ENCODE measurements around the gene DRG2.

DRG2 gene

DNA sequence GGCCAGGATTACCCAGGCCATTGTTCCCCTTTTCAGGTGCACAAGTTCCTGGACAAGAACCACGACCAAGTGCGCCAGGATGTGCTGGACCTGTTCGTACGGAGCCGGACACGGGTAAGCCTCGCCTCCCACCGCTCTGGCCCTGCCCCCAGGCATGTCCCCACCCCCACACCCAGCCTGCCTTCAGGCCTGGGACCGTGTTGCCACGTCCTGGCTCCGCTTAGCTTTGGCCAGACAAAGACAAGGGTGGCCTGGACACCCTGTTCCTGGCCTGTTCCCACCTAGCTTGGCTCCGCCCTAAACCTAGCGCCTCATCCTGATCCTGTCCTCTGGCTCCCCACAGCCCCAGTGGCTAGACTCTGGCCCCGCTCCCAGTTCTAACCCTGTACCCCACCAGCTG is 51.8 kb downstream of the DRG2 start:
- Histone ChIP-seq H3K4me3 (ENCODE audit: low read depth, low read length, poor library complexity, severe bottlenecking) (no peak overlapping the region), H3K79me2 (ENCODE audit: insufficient read depth, low read length) (no peaks in the 10 kb centered on the region), H3K9ac (ENCODE audit: low read length) (no peak overlapping the region), H3K36me3 (ENCODE audit: insufficient read depth, low read length) (no peaks in the 10 kb centered on the region), H3K27me3 (ENCODE audit: insufficient read depth, low read length) (peaks cover 6% of the 10 kb centered on the region; the same call in 1 of the 2 replicates), H2AFZ (ENCODE audit: low read length) (no peak overlapping the region), H3K27ac (ENCODE audit: low read depth, low read length, poor library complexity, severe bottlenecking) (no peak overlapping the region), H3K4me1 (ENCODE audit: insufficient read depth, low read length, severe bottlenecking) (no peaks in the 10 kb centered on the region), H4K20me1 (ENCODE audit: insufficient read depth, low read length) (no peaks in the 10 kb centered on the region), H3K9me2 (ENCODE audit: low read depth, low read length) (no peaks in the 10 kb centered on the region), H3K4me2 (ENCODE audit: low read length) (no peak overlapping the region), H3F3A (ENCODE audit: insufficient read depth, low read length) (no peaks in the 10 kb centered on the region), H3K9me3 (ENCODE audit: low read length) (no peaks in the 10 kb centered on the region)
- TF ChIP-seq, protein P1, sequence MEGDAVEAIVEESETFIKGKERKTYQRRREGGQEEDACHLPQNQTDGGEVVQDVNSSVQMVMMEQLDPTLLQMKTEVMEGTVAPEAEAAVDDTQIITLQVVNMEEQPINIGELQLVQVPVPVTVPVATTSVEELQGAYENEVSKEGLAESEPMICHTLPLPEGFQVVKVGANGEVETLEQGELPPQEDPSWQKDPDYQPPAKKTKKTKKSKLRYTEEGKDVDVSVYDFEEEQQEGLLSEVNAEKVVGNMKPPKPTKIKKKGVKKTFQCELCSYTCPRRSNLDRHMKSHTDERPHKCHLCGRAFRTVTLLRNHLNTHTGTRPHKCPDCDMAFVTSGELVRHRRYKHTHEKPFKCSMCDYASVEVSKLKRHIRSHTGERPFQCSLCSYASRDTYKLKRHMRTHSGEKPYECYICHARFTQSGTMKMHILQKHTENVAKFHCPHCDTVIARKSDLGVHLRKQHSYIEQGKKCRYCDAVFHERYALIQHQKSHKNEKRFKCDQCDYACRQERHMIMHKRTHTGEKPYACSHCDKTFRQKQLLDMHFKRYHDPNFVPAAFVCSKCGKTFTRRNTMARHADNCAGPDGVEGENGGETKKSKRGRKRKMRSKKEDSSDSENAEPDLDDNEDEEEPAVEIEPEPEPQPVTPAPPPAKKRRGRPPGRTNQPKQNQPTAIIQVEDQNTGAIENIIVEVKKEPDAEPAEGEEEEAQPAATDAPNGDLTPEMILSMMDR (IDR thresholded peaks at IDR 0.05; ENCODE audit: low read length), result no peak
- TF ChIP-seq EZH2 (IDR thresholded peaks at IDR 0.05; ENCODE audit: borderline replicate concordance, low read length), result no peak

DNA sequence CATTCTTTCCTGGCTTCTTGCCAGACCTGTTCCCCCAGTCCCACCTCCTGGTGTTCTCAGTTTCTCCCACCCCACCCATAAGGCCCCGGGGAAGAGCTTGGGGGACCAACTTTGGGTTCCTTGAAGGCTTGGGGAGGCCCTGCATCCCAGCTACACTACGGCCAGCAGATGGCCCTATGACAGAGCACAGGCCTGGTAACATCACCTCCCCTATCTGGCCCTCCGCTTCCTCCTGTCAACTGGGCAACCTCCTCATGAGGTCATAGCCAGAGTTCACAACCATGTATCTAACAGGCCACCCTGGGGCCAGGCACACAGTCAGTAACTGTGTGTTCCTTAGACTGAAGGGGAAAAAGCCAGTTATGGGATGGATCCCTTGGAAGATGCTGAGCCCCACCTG is 52.2 kb downstream of the DRG2 start:
- H3F3A ChIP-seq (ENCODE audit: insufficient read depth, low read length), result no peaks in the 10 kb centered on the region
- no peak overlapping the region for H3K9ac ChIP-seq (ENCODE audit: low read length)
- no peaks in the 10 kb centered on the region for H3K79me2 ChIP-seq (ENCODE audit: insufficient read depth, low read length)
- TF ChIP-seq, protein P1 (IDR thresholded peaks at IDR 0.05; ENCODE audit: low read length), result peak; percentile 39
- TF ChIP-seq EZH2 (IDR thresholded peaks at IDR 0.05; ENCODE audit: borderline replicate concordance, low read length), result no peak
- H3K27ac ChIP-seq (ENCODE audit: low read depth, low read length, poor library complexity, severe bottlenecking), result no peak overlapping the region
- H3K9me3 ChIP-seq (ENCODE audit: low read length), result no peaks in the 10 kb centered on the region
- H3K4me2 ChIP-seq (ENCODE audit: low read length), result no peak overlapping the region
- no peaks in the 10 kb centered on the region for H4K20me1 ChIP-seq (ENCODE audit: insufficient read depth, low read length)
- no peaks in the 10 kb centered on the region for H3K36me3 ChIP-seq (ENCODE audit: insufficient read depth, low read length)
- H3K9me2 ChIP-seq (ENCODE audit: low read depth, low read length), result no peaks in the 10 kb centered on the region
- no peak overlapping the region for H2AFZ ChIP-seq (ENCODE audit: low read length)
- no peak overlapping the region for H3K4me3 ChIP-seq (ENCODE audit: low read depth, low read length, poor library complexity, severe bottlenecking)
- no peaks in the 10 kb centered on the region for H3K4me1 ChIP-seq (ENCODE audit: insufficient read depth, low read length, severe bottlenecking)
- H3K27me3 ChIP-seq (ENCODE audit: insufficient read depth, low read length), result peaks cover 6% of the 10 kb centered on the region; the same call in 1 of the 2 replicates

DNA sequence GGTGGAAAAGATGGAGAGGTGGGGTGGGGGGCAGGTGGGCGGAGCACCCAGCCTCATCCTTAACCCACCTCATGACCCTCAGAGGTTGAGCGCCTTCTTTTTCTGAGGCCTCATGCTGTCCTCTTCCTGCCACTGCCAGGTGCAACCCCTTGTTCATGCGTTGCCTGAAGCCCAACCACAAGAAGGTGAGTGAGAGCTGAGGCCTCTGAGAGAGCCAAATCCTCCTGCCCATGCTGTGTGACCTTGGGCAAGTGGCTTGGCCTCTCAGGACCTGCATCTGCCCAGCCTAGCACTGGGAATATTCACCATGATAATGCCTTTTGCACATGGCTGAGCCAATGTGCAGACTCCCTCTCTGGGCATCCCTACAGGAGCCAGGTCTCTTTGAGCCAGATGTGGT is 52.9 kb downstream of the DRG2 start:
- H3K4me1 ChIP-seq (ENCODE audit: insufficient read depth, low read length, severe bottlenecking), result no peaks in the 10 kb centered on the region
- H3K4me2 ChIP-seq (ENCODE audit: low read length), result no peak overlapping the region
- H3F3A ChIP-seq (ENCODE audit: insufficient read depth, low read length), result no peaks in the 10 kb centered on the region
- H4K20me1 ChIP-seq (ENCODE audit: insufficient read depth, low read length), result no peaks in the 10 kb centered on the region
- H3K27ac ChIP-seq (ENCODE audit: low read depth, low read length, poor library complexity, severe bottlenecking), result no peak overlapping the region
- no peak overlapping the region for H3K4me3 ChIP-seq (ENCODE audit: low read depth, low read length, poor library complexity, severe bottlenecking)
- H3K9me2 ChIP-seq (ENCODE audit: low read depth, low read length), result no peaks in the 10 kb centered on the region
- peaks cover 4% of the 10 kb centered on the region; the same call in 1 of the 2 replicates for H3K27me3 ChIP-seq (ENCODE audit: insufficient read depth, low read length)
- no peaks in the 10 kb centered on the region for H3K9me3 ChIP-seq (ENCODE audit: low read length)
- no peaks in the 10 kb centered on the region for H3K79me2 ChIP-seq (ENCODE audit: insufficient read depth, low read length)
- no peak overlapping the region for H2AFZ ChIP-seq (ENCODE audit: low read length)
- no peak overlapping the region for H3K9ac ChIP-seq (ENCODE audit: low read length)
- H3K36me3 ChIP-seq (ENCODE audit: insufficient read depth, low read length), result no peaks in the 10 kb centered on the region
- TF ChIP-seq EZH2 (IDR thresholded peaks at IDR 0.05; ENCODE audit: borderline replicate concordance, low read length), result no peak
- TF ChIP-seq, protein P1 (IDR thresholded peaks at IDR 0.05; ENCODE audit: low read length), result no peak
